HG03457 (cell line): ENCODE data around the gene GALNT18.

ENCODE experiments used
- ATAC-seq: cut with Tn5 transposase; IDR thresholded peaks from one replicate; pipeline ENCODE4 v1.9.1; 2021; ENCODE audit warnings: moderate number of reproducible peaks; ENCODE audit not compliant: unreplicated experiment

The GALNT18 gene

DNA sequence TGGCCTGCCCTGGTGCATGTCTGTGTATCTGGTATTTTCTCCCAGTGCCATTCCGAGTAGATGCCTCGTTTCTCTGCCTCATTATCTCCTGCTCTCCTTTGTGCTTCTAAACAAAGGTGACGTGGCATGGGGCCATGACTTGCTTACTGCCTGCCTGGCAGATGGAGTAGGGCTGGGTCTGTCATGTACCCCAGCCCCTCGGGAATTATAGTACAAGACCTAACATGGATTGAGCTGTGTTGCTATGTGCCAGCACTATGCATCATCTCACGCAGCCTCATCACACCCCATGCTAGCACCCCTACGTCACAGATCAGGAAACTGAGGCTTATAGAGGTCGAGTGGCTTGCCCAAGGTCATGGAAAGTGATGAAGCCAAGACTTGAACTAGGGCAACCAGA lies 88.1 kb downstream of the GALNT18 start:
- ATAC-seq = no peak

DNA sequence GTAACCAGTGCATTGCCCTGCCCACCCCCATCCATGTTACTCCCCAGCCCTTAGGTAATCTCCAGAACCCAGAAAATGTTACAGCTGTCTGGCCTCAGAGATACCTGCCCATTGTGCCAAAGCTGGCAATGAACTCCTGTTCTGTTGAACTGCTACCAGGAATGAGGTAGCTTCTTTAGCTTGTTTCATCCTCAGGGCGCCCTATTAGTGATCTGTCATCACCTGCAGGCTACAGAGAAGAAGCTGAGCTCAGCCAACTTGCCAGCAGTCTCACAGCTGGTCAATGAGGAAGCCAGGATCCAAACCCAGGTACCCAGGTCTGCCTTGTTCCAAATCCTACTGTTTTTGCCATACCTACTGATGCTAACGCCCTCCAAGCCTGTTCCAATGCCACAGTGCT lies 88.7 kb downstream of the GALNT18 start:
- no peak for ATAC-seq

DNA sequence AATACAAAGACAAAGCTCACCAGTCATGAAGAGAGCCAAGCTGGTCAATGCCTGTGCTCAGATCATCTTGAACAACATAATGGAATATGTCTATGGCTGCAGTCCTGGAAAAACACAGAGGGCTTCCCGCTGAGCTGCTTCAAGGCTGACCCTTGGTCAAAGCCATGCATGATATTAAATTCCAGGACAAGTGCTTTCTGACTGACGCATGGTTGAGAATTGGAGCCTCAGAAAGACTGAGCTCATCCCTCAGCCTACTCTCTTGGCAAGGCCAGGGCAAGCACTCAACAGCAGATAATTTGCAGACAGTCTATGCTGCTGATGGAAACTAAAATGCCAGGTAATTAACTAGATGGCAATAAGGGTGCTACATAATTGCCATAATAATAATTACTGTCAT lies 89.2 kb downstream of the GALNT18 start:
- no peak for ATAC-seq

DNA sequence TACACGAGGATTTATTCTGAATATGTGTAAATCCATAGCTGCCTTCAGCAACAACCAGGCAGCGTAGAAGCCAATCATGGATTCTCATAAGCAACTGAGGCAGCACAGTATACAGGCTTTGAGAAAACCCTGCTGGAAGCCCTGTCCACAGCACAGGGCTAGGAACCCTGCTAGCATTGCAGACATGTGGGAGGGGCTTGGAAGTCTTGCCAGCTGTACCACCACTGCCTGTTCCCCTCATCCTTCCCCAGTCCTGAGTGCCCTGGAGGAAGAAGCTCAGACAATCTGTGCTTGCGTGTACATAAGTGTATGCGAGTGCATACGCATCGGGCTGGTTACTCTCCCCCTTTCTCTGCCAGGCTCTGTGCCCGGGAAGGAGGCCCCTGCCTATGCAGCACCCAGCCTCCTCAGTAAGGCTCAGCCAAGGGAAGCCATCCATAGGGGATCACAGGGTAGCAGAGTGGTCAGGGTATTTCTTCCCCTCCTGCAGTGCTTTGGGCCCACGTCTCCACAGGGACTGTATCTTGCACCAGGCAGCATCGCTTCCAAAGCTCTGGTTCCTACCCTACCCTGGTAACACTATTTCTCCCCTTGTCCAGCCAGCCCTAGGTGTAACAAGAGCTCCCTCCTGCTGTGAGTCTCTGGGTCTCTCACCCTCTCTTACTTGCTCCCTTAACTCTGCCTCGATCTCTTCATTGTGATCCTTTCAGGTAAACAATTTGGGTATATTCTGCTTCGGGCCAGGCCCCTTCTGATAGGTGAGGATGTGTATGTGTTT lies 90.5 kb downstream of the GALNT18 start:
- ATAC-seq = no peak

DNA sequence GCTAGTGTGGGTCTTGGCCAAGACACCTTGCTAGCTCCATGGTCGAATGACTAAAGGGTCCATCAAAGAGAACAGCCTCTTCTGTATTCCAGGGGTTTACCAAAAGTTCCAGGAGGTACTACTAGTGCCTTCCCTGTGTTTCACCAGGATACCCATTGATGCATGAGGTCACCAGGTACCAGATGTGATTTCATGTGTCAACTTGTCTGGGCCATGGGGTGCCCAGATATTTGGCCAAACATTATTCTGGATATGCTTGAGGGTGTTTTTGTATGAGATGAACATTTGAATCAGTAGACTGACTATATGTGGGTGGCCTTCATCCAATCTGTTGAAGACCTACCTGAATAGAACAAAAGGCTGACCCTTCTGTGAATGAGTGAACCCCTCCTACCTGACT lies 92.8 kb downstream of the GALNT18 start:
- ATAC-seq = no peak

DNA sequence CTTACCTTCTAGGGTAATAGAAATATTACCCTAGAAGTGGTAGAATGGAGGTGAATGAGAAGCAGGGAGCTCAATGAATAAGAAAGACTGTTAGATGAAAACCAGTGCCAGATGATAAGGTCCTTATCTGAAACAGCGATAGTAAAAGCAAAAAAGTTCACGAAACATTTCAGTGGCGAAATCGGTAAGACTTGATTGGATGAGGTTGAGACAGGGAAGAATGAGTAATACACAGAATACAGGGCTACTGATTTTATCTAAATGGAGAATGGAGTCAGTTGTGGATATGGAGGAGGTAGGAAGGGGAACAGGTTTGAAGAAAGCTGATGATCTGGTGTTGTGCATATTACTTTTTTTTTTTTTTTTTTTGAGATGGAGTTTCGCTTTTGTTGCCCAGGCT lies 96.5 kb downstream of the GALNT18 start:
- no peak for ATAC-seq

DNA sequence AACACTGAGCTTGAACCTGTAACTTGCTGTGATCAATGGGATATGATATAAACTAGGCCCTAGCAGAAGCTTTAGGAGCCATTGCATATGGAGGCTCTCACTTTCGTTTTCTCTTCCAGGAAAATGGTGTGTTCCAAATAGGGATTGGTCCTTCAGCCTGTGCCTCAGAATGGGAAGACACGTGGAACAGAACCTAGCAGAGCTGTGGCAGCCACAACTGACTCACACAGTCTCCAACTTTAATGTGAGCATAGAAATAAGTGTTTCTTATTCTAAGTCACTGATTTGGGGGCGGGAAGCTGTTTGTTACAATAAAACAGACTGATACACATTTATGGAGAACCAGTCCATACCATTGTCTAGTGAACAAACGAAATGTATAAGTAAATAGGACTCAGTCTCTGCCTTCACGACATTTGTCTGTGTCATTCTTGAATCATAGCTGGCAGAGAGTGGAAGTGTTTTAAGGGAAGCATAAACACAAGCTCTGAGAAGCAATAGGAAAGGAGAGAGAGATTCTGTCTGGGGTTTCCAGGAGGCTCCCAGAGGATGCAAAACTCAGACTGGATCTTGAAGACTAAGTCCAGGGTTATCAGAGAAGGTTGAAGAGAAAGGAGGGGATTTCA lies 97.3 kb downstream of the GALNT18 start:
- ATAC-seq = no peak

DNA sequence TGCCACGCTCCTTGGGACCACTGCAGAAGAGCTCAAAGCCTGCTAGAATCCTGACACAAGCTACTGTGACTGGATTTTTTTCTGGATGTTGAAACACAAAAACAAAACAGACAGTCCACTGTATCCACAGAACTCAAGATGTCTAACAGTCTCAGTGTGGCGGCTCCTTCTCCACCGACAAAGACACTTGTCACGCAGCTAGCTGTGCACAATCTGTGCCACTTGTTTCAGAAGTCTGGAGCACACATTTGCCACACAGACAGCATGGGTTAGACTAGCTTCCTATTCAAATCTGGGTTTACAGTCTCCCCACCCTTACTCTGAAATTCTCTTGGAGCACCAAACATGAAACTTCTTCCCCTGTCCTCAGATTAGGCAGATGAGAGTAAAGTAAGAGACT lies 99.2 kb downstream of the GALNT18 start:
- ATAC-seq = no peak

DNA sequence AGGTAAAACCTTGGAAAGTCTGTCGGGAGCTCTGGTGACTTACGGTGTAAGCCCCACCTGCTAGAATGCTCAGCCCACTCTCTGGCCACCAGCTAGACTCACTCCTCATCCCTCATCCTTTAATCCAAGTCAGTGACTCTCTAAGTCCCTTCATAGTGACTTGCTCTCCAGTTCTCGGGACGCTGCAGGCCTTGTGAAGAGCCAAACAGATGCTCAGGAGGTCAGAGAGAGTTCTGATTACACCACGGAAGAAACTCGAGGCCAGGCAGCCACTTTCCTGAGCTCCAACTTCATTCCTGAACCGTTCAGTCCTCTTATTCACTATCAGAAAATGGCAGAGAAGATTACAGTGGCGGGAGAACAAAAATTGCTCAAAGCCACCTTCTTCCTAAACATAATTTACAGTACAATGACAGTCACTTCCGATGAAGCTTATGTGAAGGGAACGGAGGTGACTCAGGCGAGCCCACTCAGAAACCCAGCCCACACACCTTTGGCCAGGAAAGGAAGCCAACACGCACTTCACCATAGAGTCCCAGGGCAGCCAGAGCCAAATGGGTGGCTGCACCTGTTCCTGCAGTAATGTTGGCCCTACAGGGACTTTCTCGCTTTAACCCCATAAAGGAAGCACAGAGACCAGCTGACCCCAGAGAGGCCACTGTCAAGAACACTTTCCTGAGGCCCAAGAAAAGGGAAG lies 100.4 kb downstream of the GALNT18 start:
- ATAC-seq = no peak

DNA sequence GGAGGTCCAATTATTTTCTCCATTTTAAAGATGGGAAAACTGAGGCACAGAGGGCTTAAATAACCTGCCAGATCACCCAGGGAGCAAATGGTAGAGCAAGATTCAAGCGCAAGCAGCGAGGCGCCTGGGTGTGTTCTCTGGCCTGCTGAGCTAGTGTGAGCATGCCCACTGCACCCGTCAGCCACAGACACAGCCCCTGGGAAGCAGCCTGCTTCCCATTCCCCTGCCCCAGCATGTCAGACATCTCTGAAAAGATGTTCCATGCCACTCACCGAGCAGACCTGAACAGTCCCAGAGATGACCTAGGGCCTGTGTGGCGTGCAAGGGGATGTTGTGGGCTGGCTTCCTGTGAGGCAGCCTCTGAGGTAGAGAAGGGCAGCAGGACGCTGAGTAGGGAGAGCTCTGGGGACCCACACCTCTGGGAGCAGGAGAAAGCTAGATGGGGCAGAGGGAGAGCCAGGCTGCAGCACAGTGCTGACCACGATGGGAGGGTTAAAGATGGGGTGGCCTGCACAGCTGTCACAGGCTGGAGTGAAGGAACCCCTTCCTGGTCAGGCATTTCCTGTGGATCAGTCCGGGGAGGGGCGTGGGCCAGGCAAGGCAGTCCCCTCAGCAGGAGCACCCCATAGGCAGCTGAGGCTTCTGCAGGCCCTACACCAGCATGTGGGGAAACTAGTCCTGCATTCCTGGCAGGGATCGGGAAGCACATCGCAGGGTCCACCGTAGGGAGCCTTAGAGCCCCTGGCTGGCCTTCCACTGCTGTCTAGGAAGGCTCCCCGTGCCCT lies 101.4 kb downstream of the GALNT18 start:
- no peak for ATAC-seq

DNA sequence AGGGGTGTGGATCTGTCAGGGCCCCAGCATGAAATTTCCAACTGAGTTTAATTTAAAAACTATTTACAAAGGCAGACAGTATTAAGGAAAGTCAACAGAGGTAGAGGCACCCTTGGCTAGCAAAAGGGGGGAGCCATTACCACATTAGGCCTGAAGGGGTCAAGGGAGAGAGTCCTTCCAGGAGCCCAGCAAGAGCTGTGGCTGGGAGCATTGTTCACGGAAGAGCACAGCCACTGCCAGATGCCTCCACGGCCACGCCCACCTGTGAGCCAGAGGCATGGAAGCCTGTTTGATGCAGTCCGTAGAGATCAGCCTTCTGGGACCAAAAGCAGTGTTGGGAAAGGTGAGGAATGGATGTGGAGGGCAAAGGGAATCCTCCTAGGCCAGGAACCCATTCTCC lies 102.6 kb downstream of the GALNT18 start:
- ATAC-seq = no peak

DNA sequence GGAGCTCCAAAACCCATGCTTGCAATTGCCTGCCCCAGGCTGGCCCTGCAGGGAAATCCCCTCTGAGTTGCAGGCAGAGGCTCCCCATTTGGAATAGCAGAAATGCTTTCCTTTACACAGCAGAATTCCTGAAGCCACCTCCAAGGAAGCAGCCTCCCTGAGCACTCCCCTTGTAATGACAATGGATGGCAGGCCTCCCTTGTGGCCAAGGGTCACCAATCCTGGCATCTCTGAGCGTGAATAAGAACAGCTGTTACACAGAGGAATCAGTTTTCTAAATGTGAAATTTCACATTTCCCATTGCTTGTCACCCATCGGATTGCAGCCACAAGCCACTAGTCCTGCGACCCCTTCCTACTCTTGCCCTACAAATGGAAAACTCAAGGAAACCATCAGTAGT lies 107.6 kb downstream of the GALNT18 start:
- ATAC-seq = no peak

DNA sequence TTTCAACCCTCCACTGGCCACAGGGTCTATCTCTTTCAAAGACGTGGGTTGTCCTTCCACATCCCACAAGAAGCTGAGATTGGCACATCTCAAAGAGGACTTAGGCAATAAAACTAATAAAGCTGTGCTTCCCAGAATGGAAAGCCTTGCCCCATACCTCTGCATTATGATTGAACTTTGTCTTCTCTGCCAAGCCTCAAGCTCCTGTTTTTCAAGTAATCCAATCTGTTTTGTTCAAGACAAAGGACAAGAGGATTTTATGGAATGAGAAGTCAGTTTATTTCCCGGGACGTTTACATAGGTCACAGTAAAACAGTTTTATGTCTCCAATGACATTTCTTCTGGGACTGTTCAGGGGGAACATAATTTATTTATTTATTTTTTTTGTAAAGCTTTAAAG lies 108.4 kb downstream of the GALNT18 start:
- ATAC-seq = no peak

DNA sequence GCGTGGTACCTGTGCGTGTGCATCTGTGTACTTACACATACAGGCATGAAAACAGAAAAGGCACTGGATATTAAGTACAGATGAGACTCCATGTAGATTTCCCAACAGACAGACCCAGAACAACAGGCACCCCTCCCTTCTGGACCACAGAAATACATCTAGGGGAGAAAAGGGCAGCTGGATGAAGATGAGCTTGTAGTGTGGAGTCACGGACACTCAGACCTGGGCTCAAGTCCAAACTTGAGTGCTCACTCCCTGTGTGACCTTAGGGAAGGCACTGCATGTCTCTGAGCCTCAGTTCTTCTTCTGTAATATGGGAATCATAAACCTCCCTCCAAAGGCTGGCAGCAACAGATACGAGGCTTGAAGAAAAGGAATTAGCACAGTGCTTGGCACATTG lies 108.9 kb downstream of the GALNT18 start:
- ATAC-seq = no peak

DNA sequence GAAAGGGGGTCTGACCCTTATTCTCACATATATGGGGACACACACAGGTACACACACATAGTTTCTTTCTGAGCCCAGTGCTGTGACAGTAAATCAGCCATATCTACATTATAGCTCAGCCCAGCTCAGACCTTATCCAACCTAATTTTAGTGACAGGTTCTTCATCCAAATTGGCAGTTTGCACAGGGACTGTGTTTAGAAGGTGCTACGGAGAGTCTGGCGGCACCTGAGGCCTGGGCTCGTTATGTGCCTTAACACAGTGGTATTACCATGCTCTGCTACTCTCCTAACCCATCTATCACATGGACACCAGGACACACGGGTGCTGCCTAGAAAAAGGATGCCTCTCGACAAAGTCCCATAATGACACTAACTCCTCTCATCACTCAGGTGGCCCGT lies 109.3 kb downstream of the GALNT18 start:
- ATAC-seq = no peak

DNA sequence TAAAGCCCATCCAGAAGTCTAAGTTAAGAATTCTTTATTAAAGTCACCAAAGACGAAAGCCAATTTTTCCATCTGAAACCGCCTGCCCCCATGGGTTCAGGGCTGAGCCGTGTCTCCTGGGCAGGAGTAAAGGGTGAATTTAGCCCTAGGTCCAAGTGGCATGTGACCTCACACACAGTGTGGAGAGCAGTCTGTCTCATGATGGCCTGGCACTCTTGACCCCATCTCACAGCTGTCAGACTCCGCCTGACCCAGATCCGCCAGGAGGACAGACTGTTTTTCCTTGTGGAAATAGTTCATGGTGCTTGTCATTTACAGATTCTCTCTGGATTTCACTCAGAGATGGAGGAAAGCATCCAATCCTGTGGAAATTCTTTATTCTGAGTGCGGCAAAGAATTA lies 109.7 kb downstream of the GALNT18 start:
- no peak for ATAC-seq

DNA sequence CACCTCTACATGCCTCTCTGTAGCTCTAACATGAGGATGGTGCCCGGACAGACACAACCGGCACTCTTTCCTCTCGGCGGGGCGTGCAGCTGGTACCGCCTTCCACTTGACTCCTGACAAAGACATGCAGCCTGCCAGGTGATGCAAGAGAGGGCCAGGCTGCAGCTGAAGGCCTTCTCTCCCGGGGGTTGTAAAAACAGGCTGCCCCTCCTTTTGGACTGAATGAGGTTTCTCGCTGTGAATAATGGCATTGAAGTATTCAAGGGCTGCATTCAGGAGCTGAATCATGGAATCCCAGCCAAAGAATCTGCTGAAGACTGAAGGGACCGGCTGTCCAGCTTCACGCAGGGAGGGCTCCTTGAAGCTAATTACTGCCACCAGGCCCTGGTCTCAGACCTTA lies 110.9 kb downstream of the GALNT18 start:
- no peak for ATAC-seq

DNA sequence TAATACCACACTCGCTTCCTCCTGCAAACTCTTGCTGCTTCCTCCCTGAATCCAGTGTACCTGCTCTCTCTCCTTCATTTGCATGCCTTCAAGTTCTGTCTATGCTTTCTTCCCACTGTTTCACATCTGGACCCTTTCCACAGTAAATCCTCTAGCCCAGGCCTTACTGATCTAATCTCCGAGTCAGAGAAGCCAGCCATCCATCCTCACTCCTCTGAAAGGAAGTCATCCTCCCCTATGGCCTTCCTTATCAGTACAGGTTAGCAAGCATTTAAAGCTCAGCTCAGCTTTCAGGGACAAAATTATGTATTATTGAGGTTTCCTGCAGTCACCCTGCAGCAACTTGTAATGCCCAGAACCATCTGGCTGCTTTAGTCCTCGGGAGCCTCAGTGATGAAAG lies 116.1 kb downstream of the GALNT18 start:
- no peak for ATAC-seq

DNA sequence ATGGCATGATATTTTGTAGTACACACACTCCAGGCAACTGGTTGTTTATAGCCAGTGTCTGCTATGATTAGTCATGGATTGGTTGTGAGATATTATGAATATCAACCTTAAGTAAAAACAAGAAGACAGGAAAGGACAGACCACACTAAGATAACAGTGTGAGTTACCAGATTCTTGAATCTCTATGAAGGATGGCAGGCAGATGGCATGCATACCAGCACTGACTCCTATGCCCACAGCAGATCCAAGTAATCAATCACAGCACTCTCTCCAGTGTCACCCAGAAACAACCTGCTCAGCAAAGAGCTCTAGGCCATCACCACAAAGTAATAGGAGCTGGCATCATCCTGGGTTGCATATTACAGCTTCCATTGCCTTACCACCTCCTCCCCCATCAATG lies 116.6 kb downstream of the GALNT18 start:
- ATAC-seq = no peak

DNA sequence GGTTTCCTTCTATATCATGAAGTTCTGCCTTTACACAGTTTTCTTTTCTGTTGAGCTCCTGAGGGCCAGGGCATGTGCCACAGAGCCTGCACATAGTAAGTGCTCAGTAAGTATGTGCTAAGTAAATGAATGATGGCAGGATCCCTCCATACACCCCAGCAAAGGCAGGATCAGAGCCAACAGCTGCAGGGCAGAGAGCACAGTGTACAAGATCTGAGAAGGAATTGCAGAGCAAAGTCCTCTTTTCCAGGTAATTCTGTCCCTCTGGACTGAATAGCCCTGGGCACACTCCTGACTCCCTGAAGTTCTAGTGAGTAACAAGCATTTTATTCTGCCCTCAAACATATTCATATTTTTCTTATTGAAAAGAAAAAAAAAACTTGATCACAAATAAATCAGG lies 117.7 kb downstream of the GALNT18 start:
- ATAC-seq = no peak

DNA sequence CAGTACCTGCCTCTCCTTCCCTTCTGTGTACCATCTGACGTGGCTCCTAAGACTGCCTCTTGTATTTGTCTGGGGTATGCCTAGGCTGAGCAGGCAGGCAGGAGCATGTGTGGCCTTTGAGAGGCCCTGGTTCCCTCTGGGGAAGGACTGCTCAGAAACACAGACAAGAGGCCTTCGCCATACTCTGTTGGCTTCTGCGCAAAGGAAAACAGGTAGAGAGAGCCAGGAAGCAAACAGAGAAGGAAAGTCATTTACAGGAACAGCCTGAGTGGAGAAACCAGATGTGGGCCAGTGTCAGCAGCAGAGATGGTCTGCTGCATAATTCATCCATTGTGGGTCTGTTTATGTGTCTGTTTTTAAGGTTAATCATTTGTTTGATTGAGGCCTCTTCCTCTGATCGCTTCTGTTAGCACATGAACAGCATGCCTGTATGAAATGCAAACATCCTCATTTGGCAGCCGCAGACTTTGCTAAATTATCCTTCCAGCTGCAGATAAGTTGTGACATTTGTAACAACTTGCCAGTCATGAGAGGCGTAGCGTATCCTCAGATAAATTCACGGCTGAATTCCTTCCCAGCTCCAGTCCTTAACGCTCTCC lies 119.4 kb downstream of the GALNT18 start:
- ATAC-seq = no peak
